Right ventricle myocardium inferior (tissue), 1 donor: ENCODE results near the gene NFKBIL1. TPM values are rescaled to one million over a fixed set of nuclear protein-coding genes. Genes with fewer than 3 reads are reported as not detected.
A peak's percentile ranks its signal among the peaks of the same experiment; 100 is the strongest.
"Not testable (repeated sequence)": the region's sequence is repeated elsewhere in the genome, so short reads cannot be mapped to it uniquely, and the experiment has no call there.

Experiments used
- ATAC-seq: fragments of 200-7000 bp; cut with Tn5 transposase; one replicate; pipeline ENCODE4 v1.9.1; 2020; ENCODE audit warnings: mild to moderate bottlenecking, moderate library complexity
- DNase-seq: peaks from one replicate; pipeline ENCODE4 v3.0.0; 2021; ENCODE audit errors: missing footprints
- intact Hi-C: fragments of 100-400 bp; cut with DNase I; formaldehyde crosslinking; loops from one replicate; pipeline ENCODE4 v1.11.0; 2022
- long read RNA-seq: library from polyadenylated mRNA; unstranded; transcript quantifications from one replicate; pipeline ENCODE4 v2.0.0, GENCODE V29; 2021
- total RNA-seq: library from RNA; stranded (reverse); fragmentation: NEBNext Ultra II Directional; extraction: Animal tissue kit (Norgen Biotek cat#: 25700); gene quantifications from one replicate; pipeline ENCODE4 v1.2.1, GENCODE V29; 2021
- donor health status: DM: no; HTN: yes; CAD: no; lungs with severe emphysema.

NFKBIL1 gene
- total RNA-seq = 10.8 TPM
- long read RNA-seq, transcript NFKBIL1-203 (4 exons, 1,478 nt) = major isoform, 7 of 11 reads
- long read RNA-seq, partial matches to known transcripts = 2 of 11 reads
- long read RNA-seq, other reads (novel, unspliced or antisense) = 1 of 11 reads

- intact Hi-C loops = loop anchor here (1.0 to 10.0 kb wide), 6 partner anchors 34 to 408 kb away; partner anchors contain the start of genes CLIC1, NELFE and SKIC2
- peak; percentile 97 for ATAC-seq
- DNase-seq = peak; percentile 95
Observed at GRCh38 chr6:31546958-31547726, at the start of gene NFKBIL1. Gene NFKBIL1, plus strand, starts transcription at chr6:31547608. Its CDS starts 87 bp downstream, at chr6:31547695.

GRCh38 chr6:31498748-31499147 lies 48.7 kb upstream of the NFKBIL1 start:
- DNase-seq (no peak), ATAC-seq (no peak)
- intact Hi-C loops = loop anchor here (5.0 kb wide), 1 partner anchor 99 kb away; no protein-coding TSS in a partner anchor

- DNase-seq, ATAC-seq: not testable (repeated sequence)
- intact Hi-C loops = loop anchor here (5.0 kb wide), 1 partner anchor 98 kb away; no protein-coding TSS in a partner anchor
Observed at GRCh38 chr6:31499648-31500047, 47.8 kb upstream of the NFKBIL1 start.

- intact Hi-C loops = no loop called here
- DNase-seq (no peak), ATAC-seq (no peak)
Observed at GRCh38 chr6:31502586-31502985, 44.8 kb upstream of the NFKBIL1 start.

GRCh38 chr6:31509036-31509435 lies 38.4 kb upstream of the NFKBIL1 start:
- intact Hi-C loops, ATAC-seq, DNase-seq: not testable (repeated sequence)

GRCh38 chr6:31510007-31510406 lies 37.4 kb upstream of the NFKBIL1 start:
- DNase-seq (no peak), ATAC-seq (no peak)
- intact Hi-C loops = no loop called here

GRCh38 chr6:31513456-31514165 lies 33.8 kb upstream of the NFKBIL1 start:
- intact Hi-C loops = no loop called here
- no peak for DNase-seq
- no peak for ATAC-seq

GRCh38 chr6:31521835-31522234 lies 25.6 kb upstream of the NFKBIL1 start:
- DNase-seq (no peak), ATAC-seq (no peak)
- intact Hi-C loops = no loop called here

GRCh38 chr6:31525553-31525931 lies 21.9 kb upstream of the NFKBIL1 start:
- intact Hi-C loops = no loop called here
- DNase-seq = no peak

GRCh38 chr6:31525932-31526591 lies 21.3 kb upstream of the NFKBIL1 start:
- intact Hi-C loops = no loop called here
- ATAC-seq (no peak), DNase-seq (no peak)

More at GRCh38 chr6:31525553-31525931, 21.9 kb upstream of the NFKBIL1 start:
- no peak for ATAC-seq

GRCh38 chr6:31528307-31528777 lies 19.1 kb upstream of the NFKBIL1 start:
- ATAC-seq (no peak), DNase-seq (no peak)
- intact Hi-C loops = no loop called here

GRCh38 chr6:31528821-31529328 lies 18.5 kb upstream of the NFKBIL1 start, which contains the start of gene MCCD1:
Gene MCCD1, plus strand, starts transcription at chr6:31528962. Its CDS starts 53 bp downstream, at chr6:31529015.
- DNase-seq (no peak), ATAC-seq (no peak)
- intact Hi-C loops = no loop called here

- intact Hi-C loops = no loop called here
- ATAC-seq (no peak), DNase-seq (no peak)
Observed at GRCh38 chr6:31529329-31530150, 17.9 kb upstream of the NFKBIL1 start.

GRCh38 chr6:31530659-31531058 lies 16.7 kb upstream of the NFKBIL1 start:
- no peak for DNase-seq
- intact Hi-C loops = no loop called here
- no peak for ATAC-seq

GRCh38 chr6:31531162-31531561 lies 16.2 kb upstream of the NFKBIL1 start:
- ATAC-seq (no peak), DNase-seq (no peak)
- intact Hi-C loops = no loop called here

- no peak for ATAC-seq
- no peak for DNase-seq
- intact Hi-C loops = no loop called here
Observed at GRCh38 chr6:31531771-31532643, 15.4 kb upstream of the NFKBIL1 start.
